Common myeloid progenitor, CD34-positive (primary cell): ENCODE results near the gene CTAGE1.

ENCODE experiments used
- CTCF ChIA-PET: fragments of 350-600 bp; sonication (Branson Sonifier 250); formaldehyde crosslinking; loops from one replicate; lab custom pipeline; 2021; ENCODE audit warnings: antibody characterized with exemption; lab: Charles Lee
- POLR2A ChIA-PET: fragments of 350-600 bp; sonication (Branson Sonifier 250); formaldehyde crosslinking; loops from one replicate; lab custom pipeline; 2021; ENCODE audit warnings: antibody characterized with exemption; lab: Charles Lee
- DNase-seq, 3 donors: peaks; one replicate each; pipeline versions ENCODE4 v3.0.0 to v3.0.0-alpha.2; 2013
- H3K27ac ChIP-seq, 2 experiments: 1 replicate in 1 of 2; 2 replicates in 1 of 2; pipeline ENCODE4 v1.7.0; 2013; ENCODE audit warnings: inconsistent platforms in 2 of 2, low read length in 2 of 2, mild to moderate bottlenecking in 2 of 2, low read depth in 1 of 2, moderate library complexity in 1 of 2; ENCODE audit not compliant: severe bottlenecking in 2 of 2, insufficient read depth in 1 of 2, poor library complexity in 1 of 2
- H3K27me3 ChIP-seq, 5 experiments: replicated peaks in 2 of 5; 1 replicate in 3 of 5; 2 replicates in 2 of 5; pipeline versions ENCODE4 v1.6.1 to v1.7.0; 2013; ENCODE audit warnings: low read length in 4 of 5, mild to moderate bottlenecking in 2 of 5, moderate library complexity in 2 of 5, inconsistent platforms in 1 of 5; ENCODE audit not compliant: insufficient read depth in 5 of 5, control insufficient read depth in 4 of 5
- H3K36me3 ChIP-seq, 4 experiments: 1 replicate in 2 of 4; 2 replicates in 2 of 4; pipeline versions ENCODE4 v1.6.1 to v1.7.0; 2013; ENCODE audit warnings: low read length in 3 of 4, control low read depth in 1 of 4, mild to moderate bottlenecking in 1 of 4; ENCODE audit not compliant: control insufficient read depth in 4 of 4, insufficient read depth in 4 of 4
- H3K4me1 ChIP-seq, 4 experiments: 1 replicate in 3 of 4; 2 replicates in 1 of 4; pipeline versions ENCODE4 v1.6.1 to v1.7.1; 2013; ENCODE audit warnings: low read length in 3 of 4, mild to moderate bottlenecking in 3 of 4, control low read depth in 1 of 4, inconsistent platforms in 1 of 4, moderate library complexity in 1 of 4; ENCODE audit not compliant: control insufficient read depth in 4 of 4, insufficient read depth in 4 of 4; ENCODE audit errors: control extremely low read depth in 1 of 4
- H3K4me3 ChIP-seq, 7 experiments: 1 replicate in 4 of 7; 2 replicates in 3 of 7; pipeline versions ENCODE4 v1.5.1 to v1.7.0; 2013; ENCODE audit warnings: mild to moderate bottlenecking in 7 of 7, low read length in 6 of 7, moderate library complexity in 6 of 7, inconsistent platforms in 2 of 7, low read depth in 2 of 7, control low read depth in 1 of 7; ENCODE audit not compliant: insufficient read depth in 4 of 7, control insufficient read depth in 1 of 7; ENCODE audit errors: extremely low read depth in 1 of 7
- H3K9me3 ChIP-seq, 5 experiments: 1 replicate in 4 of 5; 2 replicates in 1 of 5; pipeline versions ENCODE4 v1.6.1 to v1.7.1; 2013; ENCODE audit warnings: low read length in 4 of 5, mild to moderate bottlenecking in 2 of 5, inconsistent platforms in 1 of 5, low read depth in 1 of 5, moderate library complexity in 1 of 5; ENCODE audit not compliant: control insufficient read depth in 4 of 5, insufficient read depth in 2 of 5; ENCODE audit errors: control extremely low read depth in 1 of 5
- WGBS: methylation state at CpG from one replicate; pipeline ENCODE4 v1.1.5; 2013; ENCODE audit not compliant: insufficient coverage; 5-methylcytosine and 5-hydroxymethylcytosine counted together

The CTAGE1 gene

DNA sequence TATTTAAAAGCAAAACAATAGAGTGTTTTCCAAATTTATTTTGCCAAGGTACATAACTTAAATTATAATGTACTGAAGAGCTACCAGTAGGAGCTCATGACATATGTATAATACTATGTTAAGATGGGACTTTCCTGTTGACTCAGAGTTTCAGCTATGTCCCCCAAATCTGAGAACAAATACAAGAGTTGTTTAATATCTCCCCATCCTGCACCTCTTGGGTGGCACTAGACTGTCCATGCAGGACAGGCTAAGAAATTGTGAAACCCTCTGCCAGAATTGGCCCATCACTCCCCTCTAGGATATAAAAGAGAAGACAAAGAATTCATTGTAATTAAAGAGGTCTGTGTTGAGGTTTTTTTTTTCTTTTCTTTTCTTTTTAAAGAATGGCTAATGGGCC, 21.7 kb upstream of the CTAGE1 start:
- Histone ChIP-seq H3K36me3 (no peaks in the 10 kb centered on the region), H3K27ac (no peak overlapping the region), H3K4me3 (no peak overlapping the region), H3K27me3 (no peaks in the 10 kb centered on the region), H3K4me1 (no peaks in the 10 kb centered on the region), H3K9me3 (peaks cover 0 to 2% (median 0%) of the 10 kb centered on the region in 5 experiments)
- POLR2A ChIA-PET = no interaction called here
- CTCF ChIA-PET = no interaction called here
- DNase-seq = no peak

DNA sequence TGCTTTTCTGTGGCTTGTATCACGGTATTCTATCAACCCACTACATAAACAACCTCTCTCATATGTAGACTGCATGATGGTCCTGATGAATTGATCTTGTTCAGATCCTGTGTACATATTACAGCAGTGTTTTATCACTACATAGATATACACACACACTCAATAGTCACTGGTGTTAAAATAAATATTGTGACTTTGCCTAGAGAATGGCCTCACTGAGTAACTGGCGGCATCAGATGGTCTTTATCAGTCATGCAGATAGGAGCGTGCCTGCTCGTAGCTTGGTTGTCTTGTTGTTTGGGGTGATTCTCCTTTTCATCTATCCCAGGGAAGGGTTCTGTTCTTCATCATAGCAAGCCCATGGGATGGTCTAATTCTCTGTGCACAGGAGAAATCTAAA, 18.4 kb upstream of the CTAGE1 start:
- Histone ChIP-seq H3K27me3 (no peaks in the 10 kb centered on the region), H3K36me3 (no peaks in the 10 kb centered on the region), H3K4me3 (no peak overlapping the region), H3K27ac (no peak overlapping the region), H3K4me1 (no peaks in the 10 kb centered on the region), H3K9me3 (peaks cover 0 to 2% (median 0%) of the 10 kb centered on the region in 5 experiments)
- WGBS = no CpG with 5 or more reads among the region's 4 CpGs
- ChIA-PET POLR2A (no interaction called here), CTCF (no interaction called here)
- no peak for DNase-seq

DNA sequence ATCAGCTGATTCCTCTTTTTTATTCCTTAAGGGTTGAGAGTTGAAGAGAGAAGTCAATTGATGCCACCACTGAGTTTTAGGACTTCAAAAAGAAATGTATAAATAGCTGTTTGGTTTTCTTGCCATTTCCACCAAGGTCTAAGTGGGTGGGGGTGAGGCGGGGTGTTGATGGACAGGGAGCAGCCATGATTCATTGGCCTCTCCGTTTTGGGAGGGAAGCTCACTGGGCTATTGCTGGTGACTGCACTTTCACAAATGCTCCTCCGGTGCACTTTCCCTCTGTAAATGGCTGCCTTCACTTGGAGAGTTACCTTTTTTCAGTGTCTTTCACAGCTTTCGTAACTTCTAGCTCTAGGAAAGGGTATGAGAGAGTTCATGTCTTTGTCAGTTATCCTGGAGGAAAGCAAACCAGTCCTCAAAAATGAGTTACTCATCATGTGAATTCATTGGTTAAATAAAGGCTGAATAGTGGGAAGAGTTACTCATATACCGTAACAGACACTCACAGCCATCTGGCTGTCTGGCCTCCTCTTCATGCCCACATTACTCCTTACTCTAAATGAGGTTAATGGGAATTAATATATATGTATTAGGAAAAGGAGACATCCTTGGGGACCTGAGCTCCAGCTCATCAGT, 17.4 kb upstream of the CTAGE1 start:
- H3K27me3 ChIP-seq = no peaks in the 10 kb centered on the region
- no peak overlapping the region for H3K4me3 ChIP-seq
- 88% methylated on average over 3 of the region's 5 CpGs for WGBS
- H3K27ac ChIP-seq = no peak overlapping the region
- CTCF ChIA-PET = no interaction called here
- no peaks in the 10 kb centered on the region for H3K9me3 ChIP-seq
- H3K4me1 ChIP-seq = no peaks in the 10 kb centered on the region
- H3K36me3 ChIP-seq = no peaks in the 10 kb centered on the region
- no peak for DNase-seq
- POLR2A ChIA-PET = no interaction called here

DNA sequence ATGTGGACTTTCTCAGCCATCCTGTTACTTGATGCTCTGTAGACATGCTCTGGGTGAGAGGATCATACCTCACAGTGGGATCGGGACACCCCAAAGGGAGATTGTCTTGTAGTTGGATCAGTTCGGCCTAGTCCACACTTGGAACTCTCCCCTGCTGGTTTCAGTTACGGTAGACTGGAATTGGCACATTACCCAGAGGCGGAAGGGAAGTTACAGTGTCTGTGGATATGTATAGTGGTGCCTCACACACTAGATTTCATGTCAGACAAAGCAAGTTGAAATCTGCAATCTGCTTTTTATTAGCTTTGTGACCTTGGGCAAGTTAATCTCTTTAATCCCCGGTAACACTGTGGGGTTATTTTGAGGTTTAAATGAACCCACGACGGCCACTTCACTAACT, 16.2 kb upstream of the CTAGE1 start:
- ChIA-PET CTCF (no interaction called here), POLR2A (no interaction called here)
- no peaks in the 10 kb centered on the region for H3K36me3 ChIP-seq
- DNase-seq = no peak
- H3K4me1 ChIP-seq = no peaks in the 10 kb centered on the region
- WGBS = 100% methylated on average over 4 of the region's 7 CpGs
- no peaks in the 10 kb centered on the region for H3K27me3 ChIP-seq
- H3K4me3 ChIP-seq = no peak overlapping the region
- H3K9me3 ChIP-seq = no peaks in the 10 kb centered on the region
- no peak overlapping the region for H3K27ac ChIP-seq

DNA sequence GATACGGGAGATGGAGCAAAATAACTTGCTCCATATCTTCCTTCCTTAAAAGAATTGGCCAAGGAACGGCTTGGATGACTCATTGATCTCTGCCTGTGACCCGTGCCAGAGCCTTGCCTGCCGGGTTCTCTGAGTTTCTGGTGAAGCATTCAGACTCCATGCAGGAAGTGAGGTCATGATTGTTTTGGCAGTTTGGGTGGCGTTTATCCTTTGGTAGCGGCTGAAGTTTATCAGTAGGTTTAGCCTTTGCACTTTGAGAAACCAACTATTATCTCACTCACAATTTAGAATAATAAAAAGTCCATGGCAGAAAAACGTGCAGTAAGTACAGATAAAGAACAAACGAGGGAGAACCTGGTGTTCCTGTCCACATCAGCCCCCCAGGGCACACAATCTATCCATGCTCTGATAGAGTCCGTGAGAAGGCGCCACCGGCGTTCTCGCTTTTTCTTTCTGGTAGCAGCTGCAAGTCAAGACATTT, 15.0 kb upstream of the CTAGE1 start:
- WGBS = 95% methylated on average over 5 of the region's 13 CpGs
- DNase-seq = no peak
- H3K4me3 ChIP-seq = no peak overlapping the region

DNA sequence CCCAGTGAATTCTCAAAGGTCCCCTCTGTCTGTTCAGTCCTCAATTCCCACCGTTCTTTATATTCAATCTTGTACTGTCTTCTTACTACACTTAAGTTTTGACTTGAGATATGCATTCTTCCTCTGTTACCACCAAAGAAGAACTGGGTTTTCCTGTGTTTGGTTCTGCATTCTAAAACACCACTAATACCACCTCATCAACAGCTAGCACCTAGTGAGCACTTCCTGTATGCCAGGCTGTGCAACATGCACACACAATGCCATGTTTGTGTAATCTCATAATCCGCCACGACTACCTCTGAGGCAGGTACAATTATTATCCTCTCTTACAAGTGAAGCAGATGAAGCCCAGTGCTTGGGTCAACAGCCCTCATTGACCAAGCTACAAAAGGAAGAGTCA, 11.8 kb upstream of the CTAGE1 start:
- H3K4me3 ChIP-seq = no peak overlapping the region
- ChIA-PET POLR2A (no interaction called here), CTCF (no interaction called here)
- peaks cover 0 to 2% (median 0%) of the 10 kb centered on the region in 5 experiments for H3K27me3 ChIP-seq
- no peaks in the 10 kb centered on the region for H3K9me3 ChIP-seq
- no peaks in the 10 kb centered on the region for H3K4me1 ChIP-seq
- H3K27ac ChIP-seq = no peak overlapping the region
- WGBS = 82% methylated on average over 3 of the region's 3 CpGs
- no peak for DNase-seq
- no peaks in the 10 kb centered on the region for H3K36me3 ChIP-seq

More for the DNA sequence above, 15.0 kb upstream of the CTAGE1 start:
- Histone ChIP-seq H3K27ac (no peak overlapping the region), H3K36me3 (no peaks in the 10 kb centered on the region), H3K9me3 (no peaks in the 10 kb centered on the region), H3K4me1 (no peaks in the 10 kb centered on the region), H3K27me3 (no peaks in the 10 kb centered on the region)
- ChIA-PET CTCF (interaction anchor here (0.5 kb wide), 1 partner anchor 20 kb away, joined by 4 read pairs; no protein-coding TSS in a partner anchor), POLR2A (no interaction called here)

DNA sequence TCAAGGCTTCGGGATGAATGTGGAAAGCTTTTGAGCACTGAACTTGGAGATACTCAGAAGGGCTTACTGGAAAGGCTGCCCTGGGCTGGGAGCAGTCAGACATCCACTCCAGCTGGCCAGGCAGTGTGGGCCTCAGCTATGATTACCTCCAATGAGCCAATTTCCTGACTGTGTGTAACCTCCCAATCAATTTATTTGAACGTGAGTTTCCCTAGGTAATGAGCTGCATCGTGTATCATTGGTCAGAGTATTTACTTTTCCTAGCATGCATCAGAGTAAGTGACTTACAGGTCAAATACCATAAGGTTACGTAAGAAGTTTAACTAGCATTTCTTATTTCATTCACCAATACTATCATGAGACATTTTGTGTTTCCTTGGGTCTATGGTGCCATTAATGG, 11.0 kb upstream of the CTAGE1 start:
- DNase-seq = no peak
- H3K4me1 ChIP-seq = no peaks in the 10 kb centered on the region
- no peaks in the 10 kb centered on the region for H3K36me3 ChIP-seq
- no peak overlapping the region for H3K4me3 ChIP-seq
- CTCF ChIA-PET = no interaction called here
- H3K27ac ChIP-seq = no peak overlapping the region
- POLR2A ChIA-PET = no interaction called here
- H3K27me3 ChIP-seq = peaks cover 0 to 2% (median 0%) of the 10 kb centered on the region in 5 experiments
- H3K9me3 ChIP-seq = no peaks in the 10 kb centered on the region
- WGBS = 93% methylated on average over 3 of the region's 4 CpGs
